Subcutaneous abdominal adipose tissue (tissue), 5 donors: Measurements from ENCODE around the gene GDPD3.
A peak's percentile ranks its signal among the peaks of the same experiment; 100 is the strongest.

Experiments used
- H3K27ac ChIP-seq: one replicate; pipeline ENCODE4 v1.7.0; 2013; ENCODE audit warnings: low read depth, mild to moderate bottlenecking, inconsistent platforms, low read length, moderate library complexity
- H3K27me3 ChIP-seq, 5 donors: one replicate each; pipeline ENCODE4 v1.7.0; 2013; ENCODE audit warnings: low read length in 5 of 5, inconsistent platforms in 1 of 5; ENCODE audit not compliant: control insufficient read depth in 5 of 5, insufficient read depth in 4 of 5
- H3K36me3 ChIP-seq, 5 donors: one replicate each; pipeline ENCODE4 v1.7.0; 2013; ENCODE audit warnings: low read length in 5 of 5; ENCODE audit not compliant: control insufficient read depth in 5 of 5, insufficient read depth in 5 of 5
- H3K4me1 ChIP-seq, 5 donors: one replicate each; pipeline ENCODE4 v1.7.0; 2013; ENCODE audit warnings: low read length in 5 of 5, mild to moderate bottlenecking in 3 of 5, moderate library complexity in 1 of 5; ENCODE audit not compliant: control insufficient read depth in 5 of 5, insufficient read depth in 5 of 5
- H3K4me3 ChIP-seq, 5 donors: one replicate each; pipeline ENCODE4 v1.7.0; 2013; ENCODE audit warnings: low read length in 5 of 5, low read depth in 1 of 5
- H3K9ac ChIP-seq, 5 donors: one replicate each; pipeline ENCODE4 v1.7.0; 2013; ENCODE audit warnings: low read length in 5 of 5, mild to moderate bottlenecking in 4 of 5, moderate library complexity in 3 of 5
- H3K9me3 ChIP-seq, 5 donors: one replicate each; pipeline ENCODE4 v1.7.0; 2013; ENCODE audit warnings: low read length in 5 of 5; ENCODE audit not compliant: control insufficient read depth in 5 of 5
- donor health status: healthy.
- donor health status: healthy.
- donor health status: healthy.
- donor health status: healthy.
- donor health status: healthy.

Gene GDPD3

GRCh38 chr16:30095166-30096078, 17.9 kb downstream of the GDPD3 start:
- Histone ChIP-seq H3K4me3 (peak overlapping the region; percentile 68 to 94 (median 84)), H3K36me3 (peaks cover 3 to 16% (median 14%) of the 10 kb centered on the region in 5 donors), H3K9ac (peak overlapping the region; percentile 70 to 97 (median 87)), H3K27ac (peak overlapping the region; percentile 89), H3K27me3 (no peaks in the 10 kb centered on the region), H3K9me3 (peaks cover 3 to 15% (median 13%) of the 10 kb centered on the region in 5 donors), H3K4me1 (peaks cover 6 to 53% (median 45%) of the 10 kb centered on the region in 5 donors)

GRCh38 chr16:30094541-30095165, 18.7 kb downstream of the GDPD3 start:
- Histone ChIP-seq H3K36me3 (peaks cover 3 to 16% (median 14%) of the 10 kb centered on the region in 5 donors), H3K27ac (peak overlapping the region; percentile 89), H3K9me3 (peaks cover 3 to 15% (median 13%) of the 10 kb centered on the region in 5 donors), H3K4me1 (peaks cover 6 to 57% (median 50%) of the 10 kb centered on the region in 5 donors), H3K27me3 (no peaks in the 10 kb centered on the region), H3K4me3 (peak overlapping the region; percentile 50 to 89 (median 81)), H3K9ac (peak overlapping the region; percentile 70 to 97 (median 87))

GRCh38 chr16:30092373-30093010, 20.8 kb downstream of the GDPD3 start:
- H3K36me3 ChIP-seq = peaks cover 3 to 16% (median 14%) of the 10 kb centered on the region in 5 donors
- H3K27ac ChIP-seq = peak overlapping the region; percentile 84
- H3K9ac ChIP-seq = peak overlapping the region in 4 of 5 donors; percentile 49 to 74 (median 63)
- peaks cover 3 to 9% (median 8%) of the 10 kb centered on the region in 5 donors for H3K9me3 ChIP-seq
- peaks cover 6 to 57% (median 50%) of the 10 kb centered on the region in 5 donors for H3K4me1 ChIP-seq
- H3K27me3 ChIP-seq = no peaks in the 10 kb centered on the region
- H3K4me3 ChIP-seq = peak overlapping the region; percentile 68 to 75 (median 72)

- Histone ChIP-seq H3K9me3 (peaks cover 0 to 2% (median under 1%) of the 10 kb centered on the region in 5 donors), H3K36me3 (peaks cover 3 to 16% (median 14%) of the 10 kb centered on the region in 5 donors), H3K4me3 (peak within 1 kb of the TSS; percentile 68 to 75 (median 72)), H3K9ac (peak within 1 kb of the TSS in 4 of 5 donors; percentile 62 to 77 (median 74)), H3K4me1 (peaks cover 6 to 57% (median 49%) of the 10 kb centered on the region in 5 donors), H3K27me3 (no peaks in the 10 kb centered on the region), H3K27ac (peak within 1 kb of the TSS; percentile 84)
Measured at GRCh38 chr16:30091474-30092372, 21.6 kb downstream of the GDPD3 start, which contains the start of gene TBX6. Gene TBX6 (minus strand): TSS chr16:30091924. CDS start chr16:30091193, 731 bp downstream.

- Histone ChIP-seq H3K27ac (peak overlapping the region; percentile 37), H3K36me3 (peaks cover 3 to 17% (median 14%) of the 10 kb centered on the region in 5 donors), H3K4me1 (peaks cover 6 to 53% (median 46%) of the 10 kb centered on the region in 5 donors), H3K27me3 (no peaks in the 10 kb centered on the region), H3K9ac (peak overlapping the region in 2 of 5 donors; percentile 62 to 77), H3K4me3 (peak overlapping the region in 2 of 5 donors; percentile 68 to 75), H3K9me3 (no peaks in the 10 kb centered on the region)
Measured at GRCh38 chr16:30090610-30091331, 22.6 kb downstream of the GDPD3 start.

GRCh38 chr16:30088832-30089624, 24.3 kb downstream of the GDPD3 start:
- no peak overlapping the region for H3K27ac ChIP-seq

GRCh38 chr16:30088237-30088831, 25.0 kb downstream of the GDPD3 start:
- H3K27ac ChIP-seq = no peak overlapping the region
- H3K4me3 ChIP-seq = no peak overlapping the region
- no peaks in the 10 kb centered on the region for H3K27me3 ChIP-seq
- no peaks in the 10 kb centered on the region for H3K9me3 ChIP-seq
- no peak overlapping the region for H3K9ac ChIP-seq
- peaks cover 2 to 40% (median 38%) of the 10 kb centered on the region in 5 donors for H3K4me1 ChIP-seq
- peaks cover 0 to 25% (median 18%) of the 10 kb centered on the region in 5 donors for H3K36me3 ChIP-seq

More at GRCh38 chr16:30088832-30089624, 24.3 kb downstream of the GDPD3 start:
- Histone ChIP-seq H3K9ac (no peak overlapping the region), H3K27me3 (no peaks in the 10 kb centered on the region), H3K9me3 (no peaks in the 10 kb centered on the region), H3K36me3 (peaks cover 0 to 23% (median 15%) of the 10 kb centered on the region in 5 donors), H3K4me1 (peaks cover 2 to 42% (median 40%) of the 10 kb centered on the region in 5 donors), H3K4me3 (no peak overlapping the region)
